ENCODE results near the gene KCTD6. TPM values are rescaled to one million over a fixed set of nuclear protein-coding genes. Genes with fewer than 3 reads are reported as not detected.

Gene KCTD6
- total RNA-seq, 1 experiment from 2014 or later = 15.5 TPM

- no peaks in the 10 kb centered on the region for H3K27me3 Mint-ChIP-seq (ENCODE audit: low read depth)
- ATAC-seq = peak; percentile 30
Observed at GRCh38 chr3:58536501-58537411, 44.9 kb downstream of the KCTD6 start, which contains the start of gene ACOX2. TSS of gene ACOX2 (minus strand) at chr3:58537190. CDS start at chr3:58535106, 2,084 bp downstream.

GRCh38 chr3:58537412-58538301, 45.8 kb downstream of the KCTD6 start:
- H3K9me3 Mint-ChIP-seq = no peaks in the 10 kb centered on the region
- ChIA-PET CTCF (interaction anchor here (0.8 to 2.8 kb wide), 10 partner anchors 8 to 237 kb away, joined by 3 to 11 read pairs (median 4); partner anchors contain the start of genes HTD2, KCTD6 and RPP14), POLR2A (no interaction called here)
- H3K4me3 Mint-ChIP-seq = no peak overlapping the region
- TF ChIP-seq GABPB1 (CRISPR knock-in tag; IDR thresholded peaks at IDR 0.05) (0 out of 2 replicates have a peak, but pooled peaks have one; percentile 20), SP1 (CRISPR knock-in tag; conservative IDR thresholded peaks at IDR 0.05) (no peak)
- DNase-seq (ENCODE audit: low spot score) (no peak), ATAC-seq (no peak)
- H3K27me3 Mint-ChIP-seq (ENCODE audit: low read depth) = no peaks in the 10 kb centered on the region
- no peak overlapping the region for H3K27ac Mint-ChIP-seq
- peaks cover 5% of the 10 kb centered on the region for H3K4me1 Mint-ChIP-seq
- H3K36me3 Mint-ChIP-seq = no peaks in the 10 kb centered on the region

More at GRCh38 chr3:58536501-58537411, 44.9 kb downstream of the KCTD6 start, which contains the start of gene ACOX2:
- TF ChIP-seq KAT7 (CRISPR knock-in tag; IDR thresholded peaks at IDR 0.05; ENCODE audit: borderline replicate concordance) = no peak
- peak; percentile 27; the same call in 1 of the 2 replicates for TF ChIP-seq GABPB1 (CRISPR knock-in tag; IDR thresholded peaks at IDR 0.05)
- CTCF ChIA-PET = interaction anchor here (0.9 to 2.8 kb wide), 9 partner anchors 7 to 237 kb away, joined by 3 to 11 read pairs (median 4); partner anchors contain the start of genes HTD2 and RPP14
- no peaks in the 10 kb centered on the region for H3K36me3 Mint-ChIP-seq
- peaks cover 7% of the 10 kb centered on the region for H3K4me1 Mint-ChIP-seq
- no peak within 1 kb of the TSS for H3K27ac Mint-ChIP-seq
- no peak for DNase-seq (ENCODE audit: low spot score)
- POLR2A ChIA-PET = no interaction called here
- H3K9me3 Mint-ChIP-seq = no peaks in the 10 kb centered on the region
- H3K4me3 Mint-ChIP-seq = no peak within 1 kb of the TSS

- H3K4me1 Mint-ChIP-seq = no peaks in the 10 kb centered on the region
- TF ChIP-seq NR3C1 (CRISPR knock-in tag; conservative IDR thresholded peaks at IDR 0.05; ENCODE audit: low read depth) (no peak), ZNF425 (CRISPR knock-in tag; conservative IDR thresholded peaks at IDR 0.05) (no peak), SMAD3 (CRISPR knock-in tag; IDR thresholded peaks at IDR 0.05; ENCODE audit: borderline replicate concordance) (no peak), TEAD4 (CRISPR knock-in tag; IDR thresholded peaks at IDR 0.05) (no peak), NR1H2 (CRISPR knock-in tag; IDR thresholded peaks at IDR 0.05) (no peak), NFYB (CRISPR knock-in tag; conservative IDR thresholded peaks at IDR 0.05; ENCODE audit: low read depth) (no peak), HMGA2 (CRISPR knock-in tag; IDR thresholded peaks at IDR 0.05) (no peak), CDX4 (CRISPR knock-in tag; IDR thresholded peaks at IDR 0.05; ENCODE audit: borderline replicate concordance) (no peak), AFF4 (CRISPR knock-in tag; IDR thresholded peaks at IDR 0.05; ENCODE audit: borderline replicate concordance) (no peak), ETV6 (CRISPR knock-in tag; IDR thresholded peaks at IDR 0.05) (no peak), GTF2I (CRISPR knock-in tag; conservative IDR thresholded peaks at IDR 0.05) (no peak), JAZF1 (CRISPR knock-in tag; IDR thresholded peaks at IDR 0.05) (no peak), ZNF671 (CRISPR knock-in tag; IDR thresholded peaks at IDR 0.05) (no peak), ZNF416 (CRISPR knock-in tag; IDR thresholded peaks at IDR 0.05) (no peak)
- TF ChIP-seq, protein P1, sequence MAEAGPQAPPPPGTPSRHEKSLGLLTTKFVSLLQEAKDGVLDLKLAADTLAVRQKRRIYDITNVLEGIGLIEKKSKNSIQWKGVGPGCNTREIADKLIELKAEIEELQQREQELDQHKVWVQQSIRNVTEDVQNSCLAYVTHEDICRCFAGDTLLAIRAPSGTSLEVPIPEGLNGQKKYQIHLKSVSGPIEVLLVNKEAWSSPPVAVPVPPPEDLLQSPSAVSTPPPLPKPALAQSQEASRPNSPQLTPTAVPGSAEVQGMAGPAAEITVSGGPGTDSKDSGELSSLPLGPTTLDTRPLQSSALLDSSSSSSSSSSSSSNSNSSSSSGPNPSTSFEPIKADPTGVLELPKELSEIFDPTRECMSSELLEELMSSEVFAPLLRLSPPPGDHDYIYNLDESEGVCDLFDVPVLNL (CRISPR knock-in tag; IDR thresholded peaks at IDR 0.05; ENCODE audit: borderline replicate concordance, low read depth) = no peak
- TF ChIP-seq, protein P2, sequence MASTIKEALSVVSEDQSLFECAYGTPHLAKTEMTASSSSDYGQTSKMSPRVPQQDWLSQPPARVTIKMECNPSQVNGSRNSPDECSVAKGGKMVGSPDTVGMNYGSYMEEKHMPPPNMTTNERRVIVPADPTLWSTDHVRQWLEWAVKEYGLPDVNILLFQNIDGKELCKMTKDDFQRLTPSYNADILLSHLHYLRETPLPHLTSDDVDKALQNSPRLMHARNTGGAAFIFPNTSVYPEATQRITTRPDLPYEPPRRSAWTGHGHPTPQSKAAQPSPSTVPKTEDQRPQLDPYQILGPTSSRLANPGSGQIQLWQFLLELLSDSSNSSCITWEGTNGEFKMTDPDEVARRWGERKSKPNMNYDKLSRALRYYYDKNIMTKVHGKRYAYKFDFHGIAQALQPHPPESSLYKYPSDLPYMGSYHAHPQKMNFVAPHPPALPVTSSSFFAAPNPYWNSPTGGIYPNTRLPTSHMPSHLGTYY (CRISPR knock-in tag; IDR thresholded peaks at IDR 0.05) = no peak
Observed at GRCh38 chr3:58539626-58540025, 47.7 kb downstream of the KCTD6 start.

More at GRCh38 chr3:58539626-58540025, 47.7 kb downstream of the KCTD6 start:
- ChIA-PET CTCF (interaction anchor here (0.7 to 2.8 kb wide), 5 partner anchors 10 to 76 kb away, joined by 3 to 11 read pairs (median 3); no protein-coding TSS in a partner anchor), POLR2A (no interaction called here)
- H3K27me3 Mint-ChIP-seq (ENCODE audit: low read depth) = no peaks in the 10 kb centered on the region
- H3K27ac Mint-ChIP-seq = no peak overlapping the region
- H3K4me3 Mint-ChIP-seq = no peak overlapping the region
- H3K36me3 Mint-ChIP-seq = no peaks in the 10 kb centered on the region
- ATAC-seq = no peak
- DNase-seq (ENCODE audit: low spot score) = no peak
- no peaks in the 10 kb centered on the region for H3K9me3 Mint-ChIP-seq
